NCI-H446 (cell line): ENCODE results near the gene CD99L2.

Experiments
- DNase-seq, 2 experiments: peaks; one replicate each; lab custom pipeline; 2025; lab: John Stamatoyannopoulos, UW

Gene CD99L2

GRCh38 chrX:150762258-150763165 lies 136.0 kb downstream of the CD99L2 start:
- DNase-seq: no peak

DNA sequence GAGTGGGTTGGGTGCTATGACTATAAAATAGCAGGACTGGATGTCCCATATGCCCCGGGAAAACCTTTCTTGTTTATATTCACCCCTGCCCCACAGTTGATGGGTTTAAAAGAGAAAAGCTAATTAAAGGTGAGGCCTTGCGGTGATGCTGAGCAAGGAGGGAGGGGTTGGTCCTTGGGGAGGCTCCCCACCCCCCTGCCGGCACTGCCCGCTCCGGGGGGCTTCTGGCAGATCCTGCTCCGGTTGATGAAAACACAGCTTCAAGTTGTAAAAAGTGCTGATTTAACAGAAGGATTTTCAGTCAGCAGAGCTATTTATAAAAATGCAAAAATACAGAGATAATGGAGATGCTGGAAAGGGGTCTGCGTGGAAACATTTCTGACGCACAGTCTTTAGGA lies 136.7 kb downstream of the CD99L2 start:
- DNase-seq: no peak

- DNase-seq: no peak
Measured at GRCh38 chrX:150761176-150761818, 137.2 kb downstream of the CD99L2 start.

DNA sequence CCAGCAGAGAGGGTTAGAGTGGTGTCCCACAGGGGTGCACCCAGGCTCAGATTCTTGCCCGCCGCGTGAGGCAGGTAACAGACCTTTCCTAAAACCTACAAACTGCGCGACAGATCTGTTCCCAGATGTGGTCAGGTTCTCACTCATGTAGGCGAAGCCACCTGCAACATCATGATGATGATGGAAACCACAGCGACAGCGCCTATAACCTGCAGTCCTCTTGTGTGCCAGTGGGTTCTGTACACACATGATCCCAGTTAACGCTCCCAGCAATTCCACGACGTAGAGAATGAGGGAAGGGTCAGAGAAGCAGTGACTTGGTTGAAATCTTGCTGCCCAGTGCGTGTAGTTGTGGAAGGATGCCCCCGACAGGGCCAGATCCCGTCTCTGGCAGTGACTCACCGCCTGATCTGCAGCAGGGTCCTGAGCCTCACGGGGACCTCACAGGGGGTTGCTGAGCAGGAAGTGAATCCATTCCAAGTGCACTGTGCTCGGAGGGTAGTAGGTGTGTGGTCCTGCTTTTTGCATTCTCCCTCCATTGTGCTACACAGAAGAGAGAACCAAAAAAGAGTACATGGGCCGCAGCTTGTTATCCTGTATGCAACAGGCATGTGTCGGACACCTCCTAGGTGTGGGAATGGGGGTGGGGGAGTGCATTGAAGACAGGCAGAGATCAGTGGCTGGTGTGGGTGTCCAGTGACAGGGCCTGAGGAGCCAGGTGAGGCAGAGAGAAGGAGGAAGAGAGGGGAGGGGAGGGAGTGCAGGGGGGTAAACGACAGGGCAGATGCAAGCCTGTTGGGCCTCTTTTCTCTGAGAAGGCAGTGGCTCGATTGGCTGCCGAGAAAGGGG lies 138.7 kb downstream of the CD99L2 start:
- DNase-seq: no peak

GRCh38 chrX:150757371-150757770 lies 141.1 kb downstream of the CD99L2 start:
- DNase-seq: no peak

GRCh38 chrX:150753968-150754367 lies 144.5 kb downstream of the CD99L2 start:
- no peak for DNase-seq

DNA sequence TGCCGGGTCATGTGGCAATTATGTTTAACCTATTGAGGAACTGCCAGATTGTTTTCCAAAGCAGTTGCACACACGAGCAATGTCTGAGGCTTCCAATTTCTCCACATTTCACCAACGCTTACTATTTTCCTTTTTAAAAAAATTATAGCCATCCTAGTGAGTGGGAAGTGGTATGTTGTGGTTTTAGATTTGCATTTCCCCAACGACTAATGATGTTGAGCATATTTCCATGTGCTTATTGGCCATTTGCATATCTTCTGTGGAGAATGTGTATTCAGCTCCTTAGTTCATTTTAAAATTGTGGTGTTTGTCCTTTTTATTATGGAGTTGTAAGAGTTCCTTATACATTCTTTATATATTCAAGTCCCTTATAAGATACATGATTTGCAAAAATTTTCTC lies 145.1 kb downstream of the CD99L2 start:
- DNase-seq: no peak

GRCh38 chrX:150752124-150752523 lies 146.3 kb downstream of the CD99L2 start:
- no peak for DNase-seq

- no peak for DNase-seq
Measured at GRCh38 chrX:150736475-150736874, 162.0 kb downstream of the CD99L2 start.

- DNase-seq: no peak
Measured at GRCh38 chrX:150731795-150732194, 166.7 kb downstream of the CD99L2 start.

GRCh38 chrX:150730719-150731118 lies 167.7 kb downstream of the CD99L2 start:
- DNase-seq: no peak

DNA sequence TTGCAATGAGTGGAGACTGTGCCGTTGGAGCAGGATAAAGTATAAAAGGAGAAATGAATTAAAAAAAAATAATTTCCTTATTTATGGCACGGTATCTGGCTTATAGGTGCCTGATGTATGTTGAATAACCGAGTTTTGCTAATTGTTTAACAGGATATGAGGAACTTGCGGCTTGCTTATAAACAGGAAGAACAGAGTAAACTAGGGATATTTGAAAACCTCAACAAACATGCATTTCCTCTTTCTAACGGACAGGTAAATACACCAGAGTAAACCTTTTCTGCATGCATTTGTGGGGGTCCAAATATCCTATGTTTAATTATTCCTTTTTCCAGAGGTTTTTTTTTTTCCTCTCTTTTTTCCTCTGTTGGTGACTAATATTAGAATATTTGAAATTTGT lies 168.5 kb downstream of the CD99L2 start:
- DNase-seq: no peak

GRCh38 chrX:150719621-150720020 lies 178.8 kb downstream of the CD99L2 start:
- DNase-seq: no peak
